Limb (tissue), 2 donors: Measurements from ENCODE around the gene C1orf116.

Experiments used
- DNase-seq, 2 donors: peaks; one replicate each; pipeline ENCODE4 v3.0.0-alpha.2; 2016; ENCODE audit errors: extremely low spot score in 2 of 2

Gene C1orf116

GRCh38 chr1:207035877-207036551, 3.5 kb upstream of the C1orf116 start:
- no peak for DNase-seq

GRCh38 chr1:207034998-207035397, 2.4 kb upstream of the C1orf116 start:
- DNase-seq = no peak

- DNase-seq = no peak
These were observed 1.7 kb upstream of the C1orf116 start for GRCh38 chr1:207034208-207034607.

- no peak for DNase-seq
These were observed 746 bp upstream of the C1orf116 start for GRCh38 chr1:207033302-207033701.

GRCh38 chr1:207031632-207032264, 808 bp downstream of the C1orf116 start:
- no peak for DNase-seq

GRCh38 chr1:207031016-207031415, 1.5 kb downstream of the C1orf116 start:
- no peak for DNase-seq

DNA sequence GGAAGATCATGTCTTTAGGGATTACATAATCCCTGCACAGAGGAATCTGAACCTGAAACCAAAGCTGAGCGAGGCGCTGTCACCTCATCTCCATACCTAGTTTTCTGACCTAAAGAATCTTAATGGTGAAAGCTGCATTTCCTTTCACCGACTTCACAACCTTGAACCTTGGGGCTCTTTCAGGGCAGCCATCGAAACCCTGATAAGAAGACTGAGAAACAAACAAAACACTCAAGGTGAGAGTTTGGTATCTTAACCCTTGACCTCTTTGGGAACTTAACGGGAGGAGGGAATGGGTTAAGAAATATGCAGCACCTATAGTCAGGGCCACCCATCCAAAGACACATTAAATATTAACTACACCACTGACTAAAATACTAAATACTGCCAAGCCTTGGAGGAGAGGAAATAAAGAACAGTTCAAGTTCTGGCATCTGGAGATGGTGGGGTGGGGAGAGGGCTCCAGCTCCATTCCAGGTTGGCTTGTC, 2.0 kb downstream of the C1orf116 start:
- DNase-seq = no peak

- no peak for DNase-seq
These were observed 2.6 kb downstream of the C1orf116 start for GRCh38 chr1:207029701-207030521.

- DNase-seq = no peak
These were observed 3.5 kb downstream of the C1orf116 start for GRCh38 chr1:207028884-207029650.

GRCh38 chr1:207027921-207028320, 4.6 kb downstream of the C1orf116 start:
- DNase-seq = no peak

GRCh38 chr1:207027206-207027777, 5.3 kb downstream of the C1orf116 start:
- no peak for DNase-seq

DNA sequence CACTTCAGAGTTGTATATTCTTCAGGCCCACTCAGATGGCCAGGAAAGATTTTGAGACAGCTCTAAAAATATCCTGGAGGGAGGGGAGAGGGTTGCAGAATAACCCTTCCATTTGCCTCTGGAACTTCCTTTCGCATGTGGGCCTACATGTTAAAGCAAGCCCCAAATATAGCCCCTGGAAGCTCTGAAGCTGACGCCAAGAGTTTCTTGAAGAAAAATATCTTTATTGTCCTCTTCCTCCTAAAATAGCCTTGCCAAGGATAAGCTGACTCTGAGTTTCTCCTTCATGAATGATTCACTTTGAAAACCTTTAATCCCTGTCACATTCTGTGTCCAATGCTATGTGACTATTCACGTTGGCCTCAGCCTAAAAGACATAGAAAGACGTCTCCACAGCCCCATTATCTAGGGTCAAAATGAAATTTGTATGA, 6.4 kb downstream of the C1orf116 start:
- peak in 1 of 2 donors; percentile 35 for DNase-seq

GRCh38 chr1:207025146-207025880, 7.2 kb downstream of the C1orf116 start:
- DNase-seq = no peak

GRCh38 chr1:207024202-207025145, 8.1 kb downstream of the C1orf116 start:
- DNase-seq = no peak

DNA sequence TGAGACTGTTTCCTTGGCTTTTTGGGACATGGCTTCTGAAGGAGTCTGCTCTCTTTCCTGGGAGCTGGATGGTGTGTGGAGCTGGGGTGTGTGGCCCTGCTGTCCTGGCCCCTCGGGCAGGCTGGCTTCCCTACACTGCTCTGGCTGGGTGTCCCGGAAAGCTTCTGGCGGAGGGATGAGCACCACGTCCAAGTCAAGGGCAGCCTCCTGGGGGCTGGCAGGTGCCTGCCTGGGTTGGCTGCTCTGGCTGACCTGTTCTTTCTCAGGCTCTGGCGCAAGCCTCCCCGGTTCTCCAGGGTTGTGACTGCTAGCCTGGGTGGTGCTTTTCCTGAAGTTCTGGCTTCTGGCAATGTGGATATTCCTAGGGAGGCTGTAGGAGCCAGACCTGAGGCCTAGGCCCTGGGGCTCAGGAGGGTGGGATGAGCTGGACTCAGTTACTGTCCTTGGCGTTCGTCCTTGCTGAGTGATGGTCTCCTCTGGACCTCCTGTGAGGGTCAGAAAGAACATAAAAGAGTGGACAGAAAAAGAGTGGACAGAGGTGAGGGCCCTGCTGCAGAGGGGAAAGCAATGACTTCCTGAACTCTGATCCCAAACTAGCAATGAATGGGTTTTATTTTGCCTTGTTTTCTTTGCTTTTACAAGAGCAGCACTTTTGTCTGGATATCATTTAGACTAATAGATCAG, 9.4 kb downstream of the C1orf116 start:
- no peak for DNase-seq

DNA sequence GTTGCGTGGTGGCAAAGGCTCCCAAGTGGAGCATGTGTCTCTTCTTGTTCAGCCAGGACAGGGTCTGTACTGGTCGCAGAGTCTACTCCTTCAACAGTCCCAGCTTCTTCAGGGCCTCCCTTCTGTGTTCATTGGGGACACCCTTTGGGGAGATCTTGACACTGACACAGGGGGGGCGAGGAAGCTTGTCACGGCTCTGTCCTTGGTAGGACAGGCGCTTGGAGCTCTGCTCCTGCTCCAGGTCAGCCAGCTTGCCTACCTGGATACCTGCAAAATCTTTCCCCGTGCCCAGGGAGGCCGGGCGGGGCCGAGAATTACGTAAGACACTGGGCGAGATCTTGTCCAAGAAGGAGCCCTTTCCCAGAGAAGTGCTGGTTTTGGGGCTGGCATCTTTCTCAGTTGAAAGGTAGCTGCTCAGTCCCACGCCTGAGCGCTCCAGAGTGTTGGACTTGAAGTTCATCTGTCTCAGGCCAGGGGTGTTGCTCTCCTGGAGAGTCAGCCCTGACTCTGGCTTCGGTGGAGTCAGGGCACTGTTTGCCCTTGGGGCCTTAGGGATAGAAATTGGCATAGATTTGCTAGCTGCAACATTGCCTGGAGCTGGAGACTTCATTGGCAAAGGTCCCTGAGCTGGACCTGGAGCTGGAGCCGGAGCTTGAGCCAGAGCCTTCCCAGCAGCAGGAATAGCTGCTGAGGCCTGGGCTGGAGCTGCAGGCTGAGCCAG, 10.5 kb downstream of the C1orf116 start:
- DNase-seq = no peak

GRCh38 chr1:207021139-207021861, 11.3 kb downstream of the C1orf116 start:
- DNase-seq = no peak
